ENCODE data around the gene ADD3.

The ADD3 gene

DNA sequence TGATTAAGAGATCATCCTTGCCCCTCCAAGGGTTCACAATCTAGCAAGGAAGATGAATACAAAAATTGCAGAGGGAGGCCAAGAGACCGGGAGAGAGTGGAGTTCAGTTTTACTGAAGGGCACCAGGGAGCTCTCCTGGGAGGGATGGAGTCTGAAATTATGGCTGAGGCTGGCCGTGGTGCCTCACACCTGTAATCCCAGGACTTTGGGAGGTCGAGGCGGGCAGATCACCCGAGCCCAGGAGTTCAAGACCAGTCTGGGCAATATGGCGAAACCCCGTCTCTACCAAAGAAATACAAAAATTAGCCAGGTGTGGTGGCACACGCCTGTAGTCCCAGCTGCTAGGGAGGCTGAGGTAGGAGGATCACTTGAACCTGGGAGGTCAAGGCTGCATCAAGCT lies 148.3 kb downstream of the ADD3 start:
- peaks cover 3% of the 10 kb centered on the region for H3K9me3 ChIP-seq (ENCODE audit: low read length)
- H3K9me2 ChIP-seq (ENCODE audit: low read depth, low read length): no peaks in the 10 kb centered on the region
- H3K27ac ChIP-seq (ENCODE audit: low read depth, low read length, poor library complexity, severe bottlenecking): no peak overlapping the region
- no peaks in the 10 kb centered on the region for H3K79me2 ChIP-seq (ENCODE audit: insufficient read depth, low read length)
- TF ChIP-seq EZH2 (IDR thresholded peaks at IDR 0.05; ENCODE audit: borderline replicate concordance, low read length): no peak
- TF ChIP-seq, protein P1, sequence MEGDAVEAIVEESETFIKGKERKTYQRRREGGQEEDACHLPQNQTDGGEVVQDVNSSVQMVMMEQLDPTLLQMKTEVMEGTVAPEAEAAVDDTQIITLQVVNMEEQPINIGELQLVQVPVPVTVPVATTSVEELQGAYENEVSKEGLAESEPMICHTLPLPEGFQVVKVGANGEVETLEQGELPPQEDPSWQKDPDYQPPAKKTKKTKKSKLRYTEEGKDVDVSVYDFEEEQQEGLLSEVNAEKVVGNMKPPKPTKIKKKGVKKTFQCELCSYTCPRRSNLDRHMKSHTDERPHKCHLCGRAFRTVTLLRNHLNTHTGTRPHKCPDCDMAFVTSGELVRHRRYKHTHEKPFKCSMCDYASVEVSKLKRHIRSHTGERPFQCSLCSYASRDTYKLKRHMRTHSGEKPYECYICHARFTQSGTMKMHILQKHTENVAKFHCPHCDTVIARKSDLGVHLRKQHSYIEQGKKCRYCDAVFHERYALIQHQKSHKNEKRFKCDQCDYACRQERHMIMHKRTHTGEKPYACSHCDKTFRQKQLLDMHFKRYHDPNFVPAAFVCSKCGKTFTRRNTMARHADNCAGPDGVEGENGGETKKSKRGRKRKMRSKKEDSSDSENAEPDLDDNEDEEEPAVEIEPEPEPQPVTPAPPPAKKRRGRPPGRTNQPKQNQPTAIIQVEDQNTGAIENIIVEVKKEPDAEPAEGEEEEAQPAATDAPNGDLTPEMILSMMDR (IDR thresholded peaks at IDR 0.05; ENCODE audit: low read length): no peak
- H3K4me2 ChIP-seq (ENCODE audit: low read length): no peak overlapping the region
- no peaks in the 10 kb centered on the region; the same call in 1 of the 2 replicates for H3K36me3 ChIP-seq (ENCODE audit: insufficient read depth, low read length)
- no peaks in the 10 kb centered on the region for H3F3A ChIP-seq (ENCODE audit: insufficient read depth, low read length)
- H2AFZ ChIP-seq (ENCODE audit: low read length): no peak overlapping the region
- no peak overlapping the region for H3K9ac ChIP-seq (ENCODE audit: low read length)
- peaks cover 19% of the 10 kb centered on the region for H3K4me1 ChIP-seq (ENCODE audit: insufficient read depth, low read length, severe bottlenecking)
- H4K20me1 ChIP-seq (ENCODE audit: insufficient read depth, low read length): no peaks in the 10 kb centered on the region
- no peak overlapping the region for H3K4me3 ChIP-seq (ENCODE audit: low read depth, low read length, poor library complexity, severe bottlenecking)
- H3K27me3 ChIP-seq (ENCODE audit: insufficient read depth, low read length): peaks cover 3% of the 10 kb centered on the region; the same call in 1 of the 2 replicates

DNA sequence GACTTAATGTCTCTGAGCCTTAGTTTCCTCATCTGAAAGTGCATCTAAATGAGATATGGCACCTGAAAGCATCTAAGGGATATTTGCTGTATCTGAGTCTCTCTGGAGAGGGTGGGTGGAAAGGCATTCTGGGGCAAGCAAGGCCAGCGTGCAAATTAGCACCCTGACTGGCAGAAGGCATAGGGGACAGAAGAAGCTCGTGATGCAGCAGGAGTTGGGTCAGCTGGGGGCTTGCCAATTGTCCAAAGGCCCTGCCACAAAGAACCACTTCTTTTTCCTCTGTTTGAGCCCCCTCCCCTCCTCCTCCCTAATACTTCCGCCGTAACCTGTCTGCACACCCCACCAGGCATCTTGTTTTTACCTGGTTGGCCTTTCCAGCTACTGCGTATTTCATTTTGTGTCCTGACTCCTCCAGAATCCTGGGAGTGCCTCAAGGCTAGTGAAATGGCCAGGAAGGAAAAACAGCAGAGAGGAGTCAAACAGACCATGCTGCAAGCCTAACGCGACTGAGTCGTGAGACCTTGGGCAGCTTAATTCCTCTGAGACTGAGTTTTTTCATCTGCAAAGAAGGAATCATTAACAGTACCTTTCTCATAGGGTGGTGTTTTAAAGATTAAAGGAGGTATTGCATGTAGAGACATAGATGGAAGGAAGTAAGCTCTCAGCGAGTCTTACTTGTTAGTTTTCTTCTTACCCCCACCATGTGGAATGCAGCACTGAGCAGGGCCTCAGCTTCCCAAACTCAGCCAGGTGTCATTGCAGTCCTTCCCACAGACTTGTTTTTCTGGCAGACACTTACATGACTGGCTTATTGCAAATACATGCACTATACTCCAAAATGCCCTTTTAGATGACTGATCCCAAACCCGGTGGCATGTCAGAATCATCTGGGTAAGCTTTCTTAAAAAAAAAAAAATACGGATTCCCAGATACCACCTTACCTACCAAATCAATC lies 150.5 kb downstream of the ADD3 start:
- H3K4me3 ChIP-seq (ENCODE audit: low read depth, low read length, poor library complexity, severe bottlenecking): no peak overlapping the region
- H4K20me1 ChIP-seq (ENCODE audit: insufficient read depth, low read length): no peaks in the 10 kb centered on the region
- no peak for TF ChIP-seq EZH2 (IDR thresholded peaks at IDR 0.05; ENCODE audit: borderline replicate concordance, low read length)
- TF ChIP-seq, protein P1 (IDR thresholded peaks at IDR 0.05; ENCODE audit: low read length): no peak
- no peaks in the 10 kb centered on the region for H3F3A ChIP-seq (ENCODE audit: insufficient read depth, low read length)
- H3K4me2 ChIP-seq (ENCODE audit: low read length): no peak overlapping the region
- no peaks in the 10 kb centered on the region for H3K79me2 ChIP-seq (ENCODE audit: insufficient read depth, low read length)
- H3K4me1 ChIP-seq (ENCODE audit: insufficient read depth, low read length, severe bottlenecking): peaks cover 17% of the 10 kb centered on the region
- H3K9me2 ChIP-seq (ENCODE audit: low read depth, low read length): no peaks in the 10 kb centered on the region
- H2AFZ ChIP-seq (ENCODE audit: low read length): no peak overlapping the region
- no peaks in the 10 kb centered on the region; the same call in 1 of the 2 replicates for H3K36me3 ChIP-seq (ENCODE audit: insufficient read depth, low read length)
- no peak overlapping the region for H3K27ac ChIP-seq (ENCODE audit: low read depth, low read length, poor library complexity, severe bottlenecking)
- no peak overlapping the region for H3K9ac ChIP-seq (ENCODE audit: low read length)
- peaks cover 3% of the 10 kb centered on the region for H3K9me3 ChIP-seq (ENCODE audit: low read length)
- peaks cover 8% of the 10 kb centered on the region; the same call in 1 of the 2 replicates for H3K27me3 ChIP-seq (ENCODE audit: insufficient read depth, low read length)

DNA sequence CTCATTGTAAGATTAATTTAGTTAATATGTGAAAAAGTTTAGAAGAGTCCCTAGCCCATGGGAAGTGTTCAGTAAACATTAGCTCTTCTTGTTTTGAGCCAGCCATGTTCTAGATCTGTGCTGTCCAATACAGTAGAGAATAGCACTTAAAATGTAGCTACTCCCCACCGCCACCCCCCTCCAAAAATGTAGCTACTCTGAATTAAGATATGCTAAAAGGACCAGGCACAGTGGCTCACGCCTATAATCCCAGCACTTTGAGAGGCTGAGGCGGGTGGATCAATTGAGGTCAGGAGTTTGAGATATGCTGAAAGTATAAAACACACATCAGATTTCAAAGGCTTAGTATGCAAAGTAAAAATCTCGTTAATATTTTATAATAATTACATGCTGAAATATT lies 152.3 kb downstream of the ADD3 start:
- Histone ChIP-seq H3K4me1 (ENCODE audit: insufficient read depth, low read length, severe bottlenecking) (peaks cover 10% of the 10 kb centered on the region), H3K9ac (ENCODE audit: low read length) (no peak overlapping the region), H3K27ac (ENCODE audit: low read depth, low read length, poor library complexity, severe bottlenecking) (no peak overlapping the region), H3K9me2 (ENCODE audit: low read depth, low read length) (no peaks in the 10 kb centered on the region), H3F3A (ENCODE audit: insufficient read depth, low read length) (no peaks in the 10 kb centered on the region), H3K36me3 (ENCODE audit: insufficient read depth, low read length) (no peaks in the 10 kb centered on the region; the same call in 1 of the 2 replicates), H3K9me3 (ENCODE audit: low read length) (peaks cover 3% of the 10 kb centered on the region), H3K4me3 (ENCODE audit: low read depth, low read length, poor library complexity, severe bottlenecking) (no peak overlapping the region), H3K79me2 (ENCODE audit: insufficient read depth, low read length) (no peaks in the 10 kb centered on the region), H2AFZ (ENCODE audit: low read length) (no peak overlapping the region), H4K20me1 (ENCODE audit: insufficient read depth, low read length) (no peaks in the 10 kb centered on the region), H3K4me2 (ENCODE audit: low read length) (no peak overlapping the region), H3K27me3 (ENCODE audit: insufficient read depth, low read length) (peaks cover 8% of the 10 kb centered on the region; the same call in 1 of the 2 replicates)
- TF ChIP-seq, protein P1 (IDR thresholded peaks at IDR 0.05; ENCODE audit: low read length): no peak
- TF ChIP-seq EZH2 (IDR thresholded peaks at IDR 0.05; ENCODE audit: borderline replicate concordance, low read length): no peak
